HPDE6-E6E7 (cell line): ENCODE data around the gene RFX4.

Experiments used
- DNase-seq: peaks from one replicate; pipeline ENCODE4 v3.0.0; 2011; ENCODE audit warnings: missing footprints; ENCODE audit errors: extremely low spot score

RFX4 gene

GRCh38 chr12:106646472-106646871 is 63.7 kb downstream of the RFX4 start:
- no peak for DNase-seq

GRCh38 chr12:106647793-106648514 is 65.2 kb downstream of the RFX4 start:
- no peak for DNase-seq

- no peak for DNase-seq
These were observed 65.9 kb downstream of the RFX4 start for GRCh38 chr12:106648736-106649135.

GRCh38 chr12:106651552-106651951 is 68.7 kb downstream of the RFX4 start:
- DNase-seq: no peak

GRCh38 chr12:106652510-106653015 is 69.8 kb downstream of the RFX4 start:
- no peak for DNase-seq

- DNase-seq: no peak
These were observed 72.8 kb downstream of the RFX4 start for GRCh38 chr12:106655577-106655976.

- DNase-seq: no peak
These were observed 74.7 kb downstream of the RFX4 start for GRCh38 chr12:106657488-106657887.

GRCh38 chr12:106663385-106663784 is 80.6 kb downstream of the RFX4 start:
- DNase-seq: no peak

- no peak for DNase-seq
These were observed 86.4 kb downstream of the RFX4 start for GRCh38 chr12:106669216-106669615.

- DNase-seq: no peak
These were observed 87.3 kb downstream of the RFX4 start for GRCh38 chr12:106670131-106670530.

- no peak for DNase-seq
These were observed 89.0 kb downstream of the RFX4 start for GRCh38 chr12:106671840-106672239.

- DNase-seq: no peak
These were observed 89.7 kb downstream of the RFX4 start for GRCh38 chr12:106672314-106673025.

- no peak for DNase-seq
These were observed 90.3 kb downstream of the RFX4 start for GRCh38 chr12:106673141-106673540.

- DNase-seq: no peak
These were observed 93.0 kb downstream of the RFX4 start for GRCh38 chr12:106675651-106676435.

GRCh38 chr12:106679574-106679973 is 96.8 kb downstream of the RFX4 start:
- DNase-seq: no peak

GRCh38 chr12:106680280-106680679 is 97.5 kb downstream of the RFX4 start:
- no peak for DNase-seq

GRCh38 chr12:106681210-106681609 is 98.4 kb downstream of the RFX4 start:
- DNase-seq: no peak

- DNase-seq: no peak
These were observed 99.9 kb downstream of the RFX4 start for GRCh38 chr12:106682594-106683234.

- no peak for DNase-seq
These were observed 101.7 kb downstream of the RFX4 start for GRCh38 chr12:106684497-106684896.

GRCh38 chr12:106685381-106685780 is 102.6 kb downstream of the RFX4 start:
- DNase-seq: no peak

GRCh38 chr12:106687672-106688071 is 104.9 kb downstream of the RFX4 start:
- no peak for DNase-seq
